Neutrophil (primary cell): ENCODE measurements around the gene KRT4.

Source experiments
- H3K27ac ChIP-seq: fragments of 200-600 bp; sonication (generic); 2 replicates; pipeline ENCODE4 v1.5.1; 2016; ENCODE audit warnings: mild to moderate bottlenecking, moderate library complexity
- H3K27me3 ChIP-seq: fragments of 200-600 bp; sonication (generic); 2 replicates; pipeline ENCODE4 v1.6.0; 2016; ENCODE audit warnings: mild to moderate bottlenecking
- H3K36me3 ChIP-seq: fragments of 200-600 bp; sonication (generic); 2 replicates; pipeline ENCODE4 v1.5.1; 2017
- H3K4me1 ChIP-seq, 2 experiments: fragments of 200-600 bp in 1 of 2; sonication (generic) in 1 of 2; 1 replicate in 1 of 2; 2 replicates in 1 of 2; pipeline versions ENCODE4 v1.5.1 to v1.6.1; 2013 to 2016; ENCODE audit warnings: low read depth in 1 of 2, low read length in 1 of 2, mild to moderate bottlenecking in 1 of 2, moderate library complexity in 1 of 2; ENCODE audit not compliant: control insufficient read depth in 1 of 2, insufficient read depth in 1 of 2
- H3K4me3 ChIP-seq, 2 experiments: fragments of 200-600 bp in 1 of 2; sonication (generic) in 1 of 2; 1 replicate in 1 of 2; 2 replicates in 1 of 2; pipeline ENCODE4 v1.5.1; 2013 to 2016; ENCODE audit warnings: low read depth in 1 of 2, low read length in 1 of 2, mild to moderate bottlenecking in 1 of 2, moderate library complexity in 1 of 2
- H3K9me3 ChIP-seq: fragments of 200-600 bp; sonication (generic); 2 replicates; pipeline ENCODE4 v1.5.1; 2016
- TF ChIP-seq, protein P1 (sequence below): fragments of 200-600 bp; sonication (generic); IDR thresholded peaks from 2 replicates; pipeline ENCODE4 v1.5.1; 2016; ENCODE audit warnings: antibody characterized with exemption

KRT4 gene

DNA sequence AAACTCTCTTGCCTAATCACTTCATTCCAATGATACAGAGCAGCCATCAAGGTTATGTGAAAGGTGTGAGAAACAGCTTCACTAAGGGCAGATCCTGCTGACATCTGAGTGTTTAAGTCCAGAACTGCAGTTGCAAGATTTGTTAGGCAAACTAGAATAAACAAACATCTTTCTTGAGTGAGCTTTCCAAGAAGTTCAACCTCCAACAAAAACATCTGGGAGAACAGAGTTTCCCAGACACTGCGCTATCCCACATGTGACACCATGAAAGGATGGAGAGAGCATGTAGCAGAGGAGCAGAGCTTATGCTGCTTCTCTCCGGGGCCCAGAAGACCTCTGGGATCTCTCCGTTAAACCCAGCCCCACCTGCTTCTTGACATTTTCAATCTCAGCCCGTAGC lies 42.4 kb downstream of the KRT4 start:
- H3K4me1 ChIP-seq, result no peaks in the 10 kb centered on the region
- H3K36me3 ChIP-seq, result no peaks in the 10 kb centered on the region
- no peak overlapping the region for H3K27ac ChIP-seq
- peaks cover 10% of the 10 kb centered on the region for H3K27me3 ChIP-seq
- H3K4me3 ChIP-seq, result no peak overlapping the region
- H3K9me3 ChIP-seq, result no peaks in the 10 kb centered on the region
- TF ChIP-seq, protein P1, sequence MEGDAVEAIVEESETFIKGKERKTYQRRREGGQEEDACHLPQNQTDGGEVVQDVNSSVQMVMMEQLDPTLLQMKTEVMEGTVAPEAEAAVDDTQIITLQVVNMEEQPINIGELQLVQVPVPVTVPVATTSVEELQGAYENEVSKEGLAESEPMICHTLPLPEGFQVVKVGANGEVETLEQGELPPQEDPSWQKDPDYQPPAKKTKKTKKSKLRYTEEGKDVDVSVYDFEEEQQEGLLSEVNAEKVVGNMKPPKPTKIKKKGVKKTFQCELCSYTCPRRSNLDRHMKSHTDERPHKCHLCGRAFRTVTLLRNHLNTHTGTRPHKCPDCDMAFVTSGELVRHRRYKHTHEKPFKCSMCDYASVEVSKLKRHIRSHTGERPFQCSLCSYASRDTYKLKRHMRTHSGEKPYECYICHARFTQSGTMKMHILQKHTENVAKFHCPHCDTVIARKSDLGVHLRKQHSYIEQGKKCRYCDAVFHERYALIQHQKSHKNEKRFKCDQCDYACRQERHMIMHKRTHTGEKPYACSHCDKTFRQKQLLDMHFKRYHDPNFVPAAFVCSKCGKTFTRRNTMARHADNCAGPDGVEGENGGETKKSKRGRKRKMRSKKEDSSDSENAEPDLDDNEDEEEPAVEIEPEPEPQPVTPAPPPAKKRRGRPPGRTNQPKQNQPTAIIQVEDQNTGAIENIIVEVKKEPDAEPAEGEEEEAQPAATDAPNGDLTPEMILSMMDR, result no peak

DNA sequence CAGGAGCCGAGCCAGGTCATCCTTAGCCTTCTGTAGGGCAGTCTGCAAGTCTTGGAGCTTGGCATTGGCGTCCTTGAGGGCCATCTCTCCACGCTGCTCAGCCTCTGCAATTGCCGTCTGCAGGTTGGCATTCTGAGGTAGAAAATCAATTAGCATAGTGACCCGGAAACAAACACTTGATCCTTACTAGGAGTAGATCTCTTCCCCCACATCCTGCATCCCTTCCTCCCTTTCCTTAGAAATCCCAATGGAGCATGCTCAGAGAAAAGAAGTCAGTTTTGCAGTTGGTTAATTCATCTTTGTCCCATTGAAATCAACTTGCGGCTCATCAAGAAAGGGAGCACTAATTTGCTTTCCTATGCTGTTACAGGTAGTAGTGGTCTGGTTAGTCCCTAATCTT lies 42.8 kb downstream of the KRT4 start:
- TF ChIP-seq, protein P1, result no peak
- H3K4me1 ChIP-seq, result no peaks in the 10 kb centered on the region
- no peaks in the 10 kb centered on the region for H3K36me3 ChIP-seq
- no peak overlapping the region for H3K4me3 ChIP-seq
- peaks cover 7% of the 10 kb centered on the region for H3K27me3 ChIP-seq
- H3K27ac ChIP-seq, result no peak overlapping the region
- H3K9me3 ChIP-seq, result no peaks in the 10 kb centered on the region

GRCh38 chr12:52769946-52770345 lies 44.0 kb downstream of the KRT4 start:
- Histone ChIP-seq H3K27me3 (peaks cover 4% of the 10 kb centered on the region), H3K9me3 (no peaks in the 10 kb centered on the region), H3K4me1 (no peaks in the 10 kb centered on the region), H3K4me3 (no peak overlapping the region), H3K27ac (no peak overlapping the region), H3K36me3 (no peaks in the 10 kb centered on the region)
- TF ChIP-seq, protein P1, result no peak

- Histone ChIP-seq H3K27me3 (peaks cover 8% of the 10 kb centered on the region), H3K4me1 (no peaks in the 10 kb centered on the region), H3K36me3 (no peaks in the 10 kb centered on the region), H3K27ac (no peak overlapping the region), H3K9me3 (no peaks in the 10 kb centered on the region), H3K4me3 (no peak overlapping the region)
- TF ChIP-seq, protein P1, result no peak
Observed at GRCh38 chr12:52769354-52769753, 44.6 kb downstream of the KRT4 start.

DNA sequence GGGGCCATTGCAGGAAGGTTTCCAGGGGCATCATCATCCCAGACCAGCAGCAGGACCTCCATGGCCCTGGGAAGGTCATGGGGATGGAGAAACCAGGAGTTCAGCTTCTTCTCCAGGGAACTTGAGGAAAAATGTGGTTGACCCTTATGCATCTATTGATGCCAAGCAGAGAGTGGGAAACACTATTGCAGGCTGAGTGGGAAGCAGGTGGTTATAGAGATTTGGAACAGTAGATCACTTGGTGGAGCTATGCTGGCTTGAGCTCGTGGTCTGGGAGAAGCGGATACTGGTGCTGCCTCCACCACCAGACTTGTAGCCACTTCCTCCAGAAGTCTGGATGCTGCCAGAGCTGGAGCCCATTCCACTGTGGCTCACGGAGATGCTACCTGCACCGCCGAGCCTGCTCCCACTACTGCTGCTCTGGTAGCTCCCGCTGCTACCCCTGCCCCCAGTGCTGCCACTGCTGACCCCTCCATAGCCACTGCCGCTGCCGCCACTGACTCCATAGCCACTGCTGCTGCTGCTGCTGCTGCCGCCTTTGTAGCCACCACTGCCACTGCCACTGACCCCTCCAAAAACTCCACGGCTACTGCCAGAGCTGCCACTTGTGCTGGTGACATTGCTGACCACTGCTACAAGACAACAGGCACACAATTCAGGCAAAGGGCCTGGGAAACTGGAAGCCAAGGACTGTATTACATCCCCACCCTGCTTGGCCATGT lies 45.3 kb downstream of the KRT4 start:
- no peaks in the 10 kb centered on the region for H3K36me3 ChIP-seq

More for the DNA sequence above, 45.3 kb downstream of the KRT4 start:
- Histone ChIP-seq H3K9me3 (no peaks in the 10 kb centered on the region), H3K4me1 (no peaks in the 10 kb centered on the region), H3K27me3 (peaks cover 8% of the 10 kb centered on the region), H3K4me3 (no peak overlapping the region), H3K27ac (no peak overlapping the region)
- TF ChIP-seq, protein P1, result no peak
